Activated T-helper 1 cell treated with anti-CD3 and anti-CD28 coated beads, Interleukin-2, amount 50 U/mL, for 16 hours (primary cell): ENCODE measurements around the gene CNFN.
A peak's percentile ranks its signal among the peaks of the same experiment; 100 is the strongest.

Source experiments
- DNase-seq, 2 donors: peaks; one replicate each; pipeline ENCODE4 v3.0.0-alpha.2; 2020; ENCODE audit warnings: low read depth in 1 of 2, low spot score in 1 of 2

Gene CNFN

DNA sequence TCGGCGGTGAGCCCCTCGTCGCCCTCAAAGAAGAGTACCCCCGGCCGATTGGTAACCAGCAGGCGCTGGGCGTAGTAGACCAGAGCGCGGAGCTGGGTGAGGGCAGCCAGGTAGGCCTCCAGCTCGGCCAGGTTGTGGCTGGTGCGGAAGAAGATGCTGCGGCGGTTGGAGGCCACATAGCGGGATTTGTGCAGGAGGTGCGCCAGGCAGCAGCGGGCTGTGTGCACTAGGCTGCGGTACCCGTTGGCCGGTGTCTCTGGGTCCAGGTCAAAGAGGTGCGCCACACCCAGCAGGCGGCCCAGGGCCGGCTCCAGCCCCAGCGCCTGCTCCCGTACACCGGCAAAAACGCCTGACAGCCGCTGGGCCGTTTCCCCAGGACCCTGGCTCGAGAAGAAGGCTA, 20.3 kb upstream of the CNFN start:
- no peak for DNase-seq

DNA sequence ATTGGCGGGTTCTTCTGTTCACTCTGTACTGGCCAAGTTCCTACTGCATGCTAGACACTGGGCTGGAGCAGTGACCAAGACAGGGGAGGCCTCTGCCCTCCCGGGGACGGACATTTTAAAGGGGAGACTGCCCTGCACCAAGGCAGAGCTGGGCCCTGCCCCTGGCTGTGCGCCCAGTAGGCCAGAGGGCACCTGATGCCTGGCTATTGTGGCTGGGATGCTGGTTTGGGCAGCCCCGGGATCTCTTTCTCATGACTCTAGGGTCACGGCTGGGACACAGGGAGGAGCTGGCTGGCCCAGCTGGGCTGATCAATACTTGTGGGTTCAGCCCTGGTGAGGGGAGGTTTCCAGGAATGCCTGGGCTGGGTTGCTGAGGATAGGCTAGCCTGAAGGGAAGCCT, 19.4 kb upstream of the CNFN start:
- no peak for DNase-seq

DNA sequence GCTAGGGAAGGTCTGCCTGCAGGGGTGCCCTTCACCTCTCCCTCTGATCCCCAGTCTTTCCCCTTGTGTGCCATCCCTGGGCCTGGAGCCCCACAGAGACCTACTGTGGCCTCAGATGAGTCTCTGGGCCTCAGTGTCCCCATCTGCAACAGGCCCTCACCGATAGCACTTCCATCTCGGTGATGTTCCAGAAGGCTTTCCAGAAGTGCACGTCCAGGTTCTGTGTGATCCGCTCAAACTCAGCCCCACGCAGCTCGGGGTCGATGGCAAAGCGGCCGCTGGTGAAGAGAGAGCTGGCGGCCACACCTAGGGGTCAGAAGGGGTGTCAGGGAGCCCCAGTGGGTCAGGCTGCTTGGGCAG, 17.7 kb upstream of the CNFN start:
- DNase-seq = no peak

DNA sequence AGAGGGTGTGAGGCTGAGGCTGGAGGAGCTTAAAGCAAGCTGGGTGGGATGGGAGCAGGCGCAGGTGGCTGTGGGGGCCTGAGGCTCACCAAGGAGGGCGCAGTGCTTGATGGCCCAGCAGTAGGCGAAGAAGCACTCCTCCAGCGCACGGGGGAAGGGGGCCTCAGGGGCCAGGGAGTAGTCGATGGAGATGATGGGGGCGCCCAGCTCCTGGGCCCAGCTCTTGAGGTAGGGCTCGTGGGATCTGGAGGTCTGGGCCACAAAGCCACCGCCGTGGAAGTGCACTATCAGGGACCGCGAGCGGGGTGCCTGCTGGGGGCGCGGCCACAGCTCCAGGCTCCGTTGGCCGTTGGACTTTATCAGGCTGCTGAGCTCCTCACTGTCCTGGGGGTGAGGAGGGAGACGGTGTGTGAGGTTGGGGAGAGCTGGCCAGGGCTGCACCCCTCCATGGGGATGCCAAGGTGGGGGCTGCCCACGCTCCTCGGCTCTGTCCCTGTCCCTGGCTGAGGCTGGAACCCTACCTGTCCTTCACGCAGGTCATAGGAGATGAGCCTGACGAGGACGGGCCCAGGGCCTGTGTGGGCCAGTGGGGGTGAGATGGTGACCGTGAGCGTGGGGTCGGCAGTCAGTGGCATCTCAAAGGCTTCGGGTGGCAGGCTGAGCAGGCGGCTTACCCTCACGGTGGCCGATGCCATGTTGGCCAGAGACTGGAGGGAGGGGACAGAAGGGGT, 17.2 kb upstream of the CNFN start:
- DNase-seq = no peak

DNA sequence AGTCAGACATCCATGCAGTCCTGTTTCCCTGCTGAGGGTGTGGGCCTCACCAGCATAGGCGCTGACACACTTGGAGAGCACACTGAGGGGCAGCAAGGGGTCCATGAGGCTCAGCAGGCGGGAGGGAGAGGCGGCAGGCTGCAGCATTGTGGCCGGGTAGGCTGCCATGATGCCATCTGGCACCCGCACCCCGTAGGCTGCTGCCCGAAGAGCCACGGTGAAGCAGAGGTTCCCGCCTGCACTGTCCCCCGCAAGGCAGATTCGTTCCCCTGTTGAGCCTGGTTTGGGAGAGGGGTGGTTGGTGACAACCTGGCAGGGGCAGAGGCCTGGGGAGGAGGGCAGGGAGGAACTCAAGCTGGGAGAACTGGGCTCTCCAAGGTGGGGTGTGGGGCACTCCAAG, 16.0 kb upstream of the CNFN start:
- DNase-seq = no peak

DNA sequence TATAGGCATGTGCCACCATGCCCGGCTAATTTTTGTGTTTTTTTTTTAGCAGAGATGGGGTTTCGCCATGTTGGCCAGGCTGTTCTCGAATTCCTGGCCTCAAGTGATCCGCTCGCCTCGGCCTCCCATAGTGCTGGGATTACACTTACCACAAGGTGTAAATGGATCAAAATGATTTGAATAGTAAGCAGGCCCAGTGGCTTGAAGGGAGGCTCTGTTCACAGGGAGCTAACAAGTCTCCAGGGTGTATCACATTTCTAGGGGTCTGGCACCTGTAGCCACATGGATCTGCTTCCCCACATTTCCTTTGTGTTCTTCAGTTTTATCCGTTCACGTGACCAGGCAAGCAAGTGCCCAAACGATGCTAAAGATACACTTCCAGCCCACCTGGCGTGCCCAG, 13.5 kb upstream of the CNFN start:
- DNase-seq = no peak

DNA sequence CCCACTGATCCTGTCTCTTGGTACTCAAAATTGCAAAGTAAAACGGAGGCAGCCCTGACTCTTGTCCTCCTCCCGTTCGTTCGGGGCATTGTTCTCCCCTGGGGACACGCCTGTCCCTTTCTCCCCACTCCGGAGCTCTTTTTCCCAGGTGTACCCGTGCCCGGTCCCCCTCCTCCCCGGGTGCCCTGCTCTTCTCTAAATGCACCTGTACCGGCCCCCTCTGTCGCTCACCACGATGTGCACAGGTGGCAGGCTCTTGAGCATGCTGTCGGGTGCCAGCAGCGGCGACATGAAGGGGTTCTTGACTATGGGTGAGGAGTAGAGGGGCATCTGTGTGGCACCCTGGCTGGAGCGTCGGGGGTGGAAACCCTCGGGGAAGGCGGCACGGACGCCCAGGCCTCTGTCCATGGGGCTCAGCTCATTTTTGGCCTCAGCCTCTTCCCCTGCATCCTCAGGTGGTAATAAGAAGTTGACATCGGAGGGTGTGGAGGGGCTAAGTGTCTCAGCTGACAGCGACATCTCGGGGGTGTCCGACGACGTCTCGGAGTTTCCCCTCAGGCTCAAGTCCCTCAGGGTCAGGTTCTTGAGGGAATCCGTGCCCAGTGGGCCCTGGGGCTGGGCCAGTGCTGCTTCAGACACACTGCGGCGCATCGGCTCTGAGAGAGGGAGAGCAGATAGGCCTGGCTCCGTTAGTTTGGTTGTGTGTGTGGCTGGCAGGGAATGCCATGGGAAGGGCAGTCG, 12.4 kb upstream of the CNFN start:
- no peak for DNase-seq

DNA sequence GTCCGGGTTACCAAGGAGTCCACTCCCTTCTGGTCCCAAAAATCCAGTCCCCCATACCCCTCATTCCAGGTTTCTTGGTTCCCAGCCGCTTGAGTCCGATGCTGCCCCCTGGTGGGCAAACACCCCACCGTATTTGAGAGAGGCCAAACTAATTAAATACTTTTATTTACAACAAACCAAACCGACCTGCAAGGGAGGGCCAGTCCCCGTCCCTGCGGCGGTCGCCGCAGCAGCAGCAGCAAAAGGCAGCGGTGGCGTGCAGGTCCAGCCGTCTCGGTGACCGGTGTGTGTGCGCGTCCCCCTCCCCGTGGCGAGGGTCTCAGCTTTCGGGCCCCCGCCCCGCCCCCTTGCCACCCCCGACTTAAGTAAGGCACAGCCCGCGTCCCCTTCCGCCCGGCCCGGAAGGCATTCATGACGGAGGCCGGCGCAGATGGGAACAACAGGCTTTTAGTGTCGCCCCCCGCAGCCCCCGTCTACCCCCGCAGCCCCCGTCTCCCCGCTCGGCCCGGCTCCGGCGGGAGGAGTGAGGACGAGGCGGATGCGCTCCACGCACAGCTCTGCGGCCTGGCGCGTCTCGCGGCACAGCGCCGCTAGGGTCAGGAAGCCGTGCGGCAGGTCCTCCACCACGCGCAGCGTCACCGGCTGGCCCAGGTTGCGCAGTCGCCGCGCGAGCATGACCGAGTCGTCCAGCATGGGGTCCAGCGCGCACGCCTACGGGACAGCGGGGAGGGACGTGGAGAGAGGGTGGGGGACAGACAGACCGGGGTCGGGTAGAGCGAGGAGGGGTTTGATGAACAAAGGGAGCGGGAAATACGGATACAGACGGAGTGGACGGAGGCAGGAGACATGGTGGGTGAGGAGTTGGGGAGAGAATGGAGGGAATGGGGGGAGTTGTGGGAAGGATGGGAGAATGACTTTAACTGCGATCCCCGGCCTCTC, 11.5 kb upstream of the CNFN start:
- peak; percentile 63 to 74 for DNase-seq

DNA sequence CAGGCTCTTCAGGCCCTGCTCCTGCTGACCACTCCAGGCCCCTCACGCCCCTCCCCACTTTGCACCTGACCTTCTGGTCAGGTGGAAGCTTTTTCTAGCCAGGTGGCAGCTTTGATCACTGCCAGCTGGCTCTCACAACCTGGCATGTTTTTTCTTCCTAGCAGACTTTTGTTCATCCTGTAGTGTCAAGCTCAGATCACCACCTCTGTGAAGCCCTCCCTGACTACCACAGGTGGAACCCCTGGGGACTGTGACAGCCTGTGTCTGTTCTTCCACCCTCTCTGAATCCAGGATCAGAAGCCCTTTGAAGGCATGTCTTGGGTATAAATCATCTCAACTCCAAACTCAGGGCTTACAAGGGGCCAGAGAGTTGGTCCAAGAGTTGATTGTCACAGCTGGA, 10.3 kb upstream of the CNFN start:
- no peak for DNase-seq

DNA sequence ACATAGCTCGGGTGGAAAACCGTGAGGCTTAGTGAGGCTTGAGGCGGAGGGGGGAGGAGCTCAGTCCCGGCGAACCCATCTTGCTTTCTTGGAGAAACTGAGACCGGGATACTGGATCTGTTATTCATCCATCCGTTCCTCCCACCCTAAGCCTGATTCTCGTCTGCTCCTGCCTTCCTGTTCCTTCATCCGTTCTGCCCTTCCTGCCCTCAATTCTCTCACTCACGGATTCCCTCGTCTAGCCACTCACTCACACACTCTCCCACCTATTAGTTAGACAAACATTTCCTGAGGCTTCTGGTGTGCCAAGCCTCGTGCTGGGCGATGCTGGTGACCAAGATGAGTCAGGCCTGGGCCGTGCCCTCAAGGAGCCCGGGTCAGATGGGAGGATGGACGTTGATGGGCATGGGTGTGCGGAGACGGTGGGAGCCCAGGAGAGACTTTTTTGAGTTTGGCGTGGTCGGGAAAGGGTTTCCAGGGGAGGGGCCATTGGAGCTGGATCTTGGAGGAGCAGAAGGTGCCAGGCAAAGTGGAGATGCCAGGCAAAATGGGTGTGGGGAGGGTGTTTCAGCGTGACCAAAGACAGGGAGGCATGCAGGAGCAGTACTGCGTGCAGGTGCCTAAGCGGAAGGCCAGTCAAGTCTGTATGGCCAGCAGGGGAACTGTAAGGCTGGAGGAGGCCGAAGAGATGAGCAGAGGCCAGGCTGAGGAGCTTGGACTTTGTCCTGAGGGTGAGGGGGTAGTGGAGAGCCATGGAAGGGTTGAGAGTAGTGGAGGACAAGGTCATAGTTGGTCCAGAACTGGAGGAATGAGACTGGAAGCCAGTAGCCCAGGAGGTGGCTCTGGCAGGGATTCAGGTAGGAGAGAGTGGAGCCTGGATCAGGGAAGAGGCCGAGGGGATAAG, 7.4 kb upstream of the CNFN start:
- DNase-seq = no peak

DNA sequence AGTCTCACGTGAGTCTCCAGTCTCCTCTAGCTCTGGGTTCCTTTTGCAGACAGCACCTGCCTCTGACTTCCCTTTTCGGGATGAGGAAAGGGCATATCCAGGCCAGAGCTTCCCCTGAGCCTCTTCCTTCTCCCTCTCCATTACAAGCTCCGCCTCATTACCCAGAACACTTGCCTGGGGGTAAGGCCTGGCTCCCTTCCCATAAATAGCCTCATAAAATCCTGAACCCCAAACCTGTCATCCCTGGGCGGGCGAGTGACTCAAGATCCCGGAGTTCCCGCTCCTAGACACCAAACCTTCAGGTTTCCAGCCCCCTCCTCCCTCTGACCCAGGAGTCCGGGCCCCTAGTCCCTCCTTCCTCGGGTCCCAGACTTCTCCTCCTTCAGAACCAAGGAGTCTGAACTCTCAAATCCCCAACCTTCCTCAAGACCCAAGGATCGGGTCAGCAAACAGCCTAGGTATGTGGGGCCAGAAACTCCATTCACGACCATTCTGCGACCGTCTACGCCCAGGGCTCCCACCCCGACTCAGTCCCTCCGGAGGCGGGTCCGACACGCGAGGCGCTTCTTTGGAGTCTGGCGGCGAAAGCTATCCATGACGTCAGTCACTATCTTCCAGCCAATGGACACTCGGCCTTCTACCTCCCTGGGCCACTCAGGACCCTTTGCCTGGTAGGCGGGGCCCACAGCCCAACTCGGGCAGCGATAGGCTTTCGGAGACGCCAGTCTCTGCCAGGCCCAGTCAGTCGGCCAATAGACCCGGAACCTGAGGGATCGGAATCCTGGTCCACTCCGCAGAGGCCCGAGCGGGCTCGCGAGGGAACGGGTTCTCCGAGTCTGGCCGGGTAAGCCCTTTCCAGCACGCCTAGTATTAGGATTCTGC, 6.5 kb upstream of the CNFN start:
- DNase-seq = peak; percentile 78 to 89

DNA sequence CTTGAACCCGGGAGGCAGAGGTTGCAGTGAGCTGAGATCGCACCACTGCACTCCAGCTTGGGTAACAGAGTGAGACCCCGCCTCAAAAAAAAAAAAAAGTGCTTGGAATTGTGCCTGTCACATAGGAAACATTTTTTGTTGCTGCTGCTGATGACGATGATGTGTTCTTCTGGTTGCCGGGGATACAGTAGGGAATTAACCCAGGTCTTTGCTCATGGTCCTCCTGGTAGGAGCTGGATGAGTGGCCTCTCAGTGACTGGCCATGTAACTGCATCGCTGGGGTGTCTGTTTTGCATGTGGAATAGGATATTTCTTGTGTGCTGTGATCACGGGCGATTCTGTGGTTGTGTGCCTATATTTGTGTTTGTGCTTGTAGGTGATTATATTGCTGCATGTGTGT, 4.7 kb upstream of the CNFN start:
- no peak for DNase-seq

DNA sequence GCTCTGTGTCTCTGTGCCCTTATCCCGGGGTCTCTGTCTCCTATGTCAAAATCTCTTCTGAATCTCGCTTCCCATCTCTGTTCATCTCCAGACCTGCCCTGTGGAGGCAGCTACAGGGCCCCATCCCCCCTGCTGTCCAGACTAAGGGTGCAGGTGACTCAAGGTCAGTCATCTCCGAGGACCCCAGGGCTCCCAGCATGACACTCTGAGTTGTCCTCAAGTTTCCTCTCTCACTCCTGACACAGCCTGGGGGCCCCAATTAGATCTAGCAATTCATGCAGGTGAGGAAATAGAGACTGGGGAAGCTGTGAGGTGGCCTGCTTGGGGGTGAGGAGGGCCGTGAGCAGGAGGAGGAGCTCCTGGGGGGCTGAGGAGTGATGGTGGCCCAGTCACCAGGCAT, 2.1 kb upstream of the CNFN start:
- DNase-seq = no peak

DNA sequence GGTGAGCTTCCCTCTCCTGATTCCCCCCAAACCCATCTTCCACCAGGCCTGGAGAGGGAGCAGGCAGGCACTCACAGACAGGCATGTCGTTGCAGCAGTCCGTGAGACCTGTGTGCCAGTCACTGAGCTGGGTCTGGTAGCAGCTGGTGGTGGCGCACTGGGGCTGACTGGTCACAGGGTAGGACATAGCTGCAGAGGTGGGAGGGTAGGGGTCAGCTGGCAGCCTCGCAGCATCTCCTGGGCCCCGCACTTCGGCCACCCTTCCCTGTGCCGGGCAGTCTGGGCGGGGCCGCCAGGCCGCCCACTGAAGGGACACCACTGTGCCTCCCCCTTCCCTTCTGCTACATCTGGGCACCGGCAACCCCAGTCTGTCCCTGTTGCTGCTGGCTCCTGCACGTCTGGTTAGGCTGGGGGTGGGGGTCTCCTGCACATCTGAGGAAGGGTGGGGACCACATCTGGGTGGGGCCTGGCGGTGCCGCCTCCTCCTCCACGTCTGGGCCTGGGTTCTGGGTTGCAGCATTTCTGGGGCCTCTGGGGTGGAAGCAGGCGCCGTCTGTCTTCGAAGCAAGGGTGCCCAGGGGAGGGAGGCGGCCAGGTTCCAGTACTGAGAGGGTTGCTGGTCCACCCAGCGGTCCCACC, 1.1 kb downstream of the CNFN start:
- no peak for DNase-seq

DNA sequence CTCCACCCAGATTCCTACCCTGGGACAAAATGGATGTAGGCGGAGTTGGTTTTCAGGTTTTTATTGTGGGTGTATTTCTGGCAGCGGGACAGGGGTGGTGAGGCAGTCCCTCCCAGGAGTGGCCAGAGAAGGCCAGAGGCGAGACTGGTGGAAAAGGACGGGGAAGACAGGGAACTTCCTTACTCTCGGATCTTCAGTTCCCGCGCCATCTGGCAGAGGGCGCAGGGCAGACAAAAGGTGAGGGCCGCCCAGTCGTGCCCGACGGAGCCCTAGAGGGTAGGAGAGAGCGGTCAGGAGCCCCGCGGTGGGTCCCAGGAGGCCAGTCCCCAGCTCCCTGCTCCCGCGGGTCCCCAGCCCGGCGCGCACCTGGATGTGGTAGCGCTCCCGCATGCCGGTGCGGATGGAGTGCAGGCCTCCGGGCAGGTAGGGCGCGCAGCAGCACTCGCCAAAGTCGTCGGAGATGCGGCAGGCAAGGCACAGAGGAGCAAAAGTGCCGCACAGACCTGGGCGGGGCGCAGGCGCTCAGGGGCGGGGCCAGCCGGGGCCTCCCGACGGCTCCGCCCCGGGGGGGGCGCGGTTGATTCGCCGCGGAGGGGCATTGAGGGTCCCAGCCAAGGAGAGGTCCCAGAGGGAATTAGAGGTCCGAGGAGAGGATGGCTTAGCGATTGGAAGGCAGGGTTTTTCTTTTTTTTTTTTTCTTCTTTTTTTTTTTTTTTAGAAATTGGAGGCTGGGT, 3.0 kb downstream of the CNFN start:
- peak; percentile 17 to 49 for DNase-seq

DNA sequence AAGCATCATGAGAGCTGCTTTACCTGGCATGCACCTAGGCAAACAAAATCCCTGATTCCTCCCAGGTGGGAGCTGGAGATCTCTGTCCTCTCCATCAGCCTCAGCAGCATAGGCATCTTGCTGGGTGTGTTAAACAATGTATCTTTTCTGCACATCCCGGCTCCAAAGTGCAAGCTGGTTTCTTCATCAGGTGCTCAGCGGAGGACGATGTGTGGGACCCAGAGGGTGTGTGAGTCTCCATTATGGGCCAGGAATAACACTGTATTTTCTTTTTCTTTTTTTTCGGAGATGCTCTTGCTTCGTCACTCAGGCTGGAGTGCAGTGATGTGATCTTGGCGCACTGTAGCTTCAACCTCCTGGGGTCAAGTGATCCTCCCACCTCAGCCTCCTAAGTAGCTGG, 9.9 kb downstream of the CNFN start:
- DNase-seq = no peak

DNA sequence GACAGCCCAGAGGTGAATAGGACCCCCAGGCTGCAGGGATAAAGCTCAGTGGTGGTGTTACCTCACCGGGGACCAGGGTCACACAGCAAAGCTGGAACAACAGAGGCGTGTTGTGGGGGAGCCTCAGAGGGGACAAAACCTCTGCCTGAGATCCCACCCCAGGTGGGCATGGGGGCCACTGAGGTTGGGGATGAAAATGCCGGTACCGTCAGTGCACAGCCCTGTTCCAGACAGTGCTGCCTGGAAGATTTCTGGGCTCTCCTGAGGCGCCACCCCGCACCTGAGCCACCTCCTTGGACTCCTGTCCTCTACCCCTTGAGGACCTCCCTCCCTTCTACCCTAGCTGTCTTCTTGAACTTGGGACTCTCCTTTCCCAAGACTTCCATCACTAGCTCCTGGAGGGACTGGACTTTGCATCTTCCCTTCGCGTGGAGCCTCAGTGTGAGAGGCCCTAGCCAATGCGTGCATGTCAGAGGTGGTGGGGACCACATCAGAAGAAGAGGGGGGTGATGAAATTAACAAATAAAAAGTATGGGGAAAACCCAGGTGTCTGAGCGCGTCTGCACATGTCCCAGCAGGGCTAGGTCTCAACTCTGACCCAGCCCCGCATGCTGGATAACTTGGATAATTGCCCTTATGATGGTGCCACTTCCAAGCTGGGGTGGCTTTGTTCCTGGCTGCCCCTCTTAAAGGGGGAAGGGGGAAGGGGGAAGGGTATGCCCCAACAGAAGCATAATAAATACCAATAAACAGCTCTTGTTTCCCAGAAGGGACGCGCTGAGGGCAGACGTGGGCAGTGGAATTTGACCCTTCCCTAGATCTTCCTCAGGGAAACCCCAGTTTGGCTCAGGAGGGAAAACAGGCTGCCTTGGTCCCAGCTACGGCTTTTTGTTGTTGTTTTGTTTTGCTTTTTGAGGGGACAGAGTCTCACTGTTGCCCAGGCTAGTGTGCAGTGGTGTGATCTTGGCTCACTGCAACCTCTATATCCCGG, 11.6 kb downstream of the CNFN start:
- DNase-seq = no peak

DNA sequence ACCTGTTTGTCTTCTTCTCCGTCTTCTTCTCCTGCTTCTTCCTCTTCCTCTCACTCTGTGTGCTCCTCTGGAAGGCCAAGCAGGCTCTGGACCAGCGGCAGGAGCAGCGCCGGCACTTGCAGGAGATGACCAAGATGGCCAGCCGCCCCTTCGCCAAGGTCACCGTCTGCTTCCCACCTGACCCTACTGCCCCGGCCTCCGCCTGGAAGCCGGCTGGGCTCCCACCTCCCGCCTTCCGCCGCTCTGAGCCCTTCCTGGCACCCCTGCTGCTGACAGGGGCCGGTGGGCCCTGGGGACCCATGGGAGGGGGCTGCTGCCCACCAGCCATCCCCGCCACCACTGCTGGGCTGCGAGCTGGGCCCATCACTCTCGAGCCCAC, 13.9 kb downstream of the CNFN start:
- no peak for DNase-seq
